Measurements from ENCODE around the gene AP4S1.

DNA sequence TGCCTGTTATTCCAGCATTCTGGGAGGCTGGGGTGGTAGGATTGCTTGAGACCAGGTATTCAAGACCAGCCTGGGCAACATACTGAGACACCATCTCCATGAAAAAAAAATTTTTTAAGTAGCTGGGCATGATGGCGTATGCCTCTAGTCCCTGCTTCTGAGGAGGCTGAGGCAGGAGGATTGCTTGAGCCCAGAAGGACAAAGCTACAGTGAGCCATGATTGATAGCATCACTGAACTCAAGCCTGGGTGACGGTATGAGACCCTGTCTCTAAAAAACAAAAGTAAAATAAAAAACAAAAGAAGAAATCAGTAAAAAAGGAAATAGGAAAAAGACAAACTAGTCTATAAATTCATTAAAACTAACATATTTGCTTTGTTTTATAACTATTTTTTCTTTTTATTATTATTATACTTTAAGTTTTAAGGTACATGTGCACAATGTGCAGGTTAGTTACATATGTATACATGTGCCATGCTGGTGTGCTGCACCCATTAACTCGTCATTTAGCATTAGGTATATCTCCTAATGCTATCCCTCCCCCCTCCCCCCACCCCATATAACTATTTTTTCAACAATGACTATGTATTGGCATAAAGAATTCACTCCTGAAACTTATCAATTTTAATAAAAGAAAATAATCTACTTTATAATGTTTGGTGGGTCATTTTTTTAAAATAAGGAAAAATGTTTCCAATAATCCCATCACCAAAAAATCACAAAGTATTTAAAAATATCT lies 15.4 kb upstream of the AP4S1 start:
- TF ChIP-seq, protein P1, sequence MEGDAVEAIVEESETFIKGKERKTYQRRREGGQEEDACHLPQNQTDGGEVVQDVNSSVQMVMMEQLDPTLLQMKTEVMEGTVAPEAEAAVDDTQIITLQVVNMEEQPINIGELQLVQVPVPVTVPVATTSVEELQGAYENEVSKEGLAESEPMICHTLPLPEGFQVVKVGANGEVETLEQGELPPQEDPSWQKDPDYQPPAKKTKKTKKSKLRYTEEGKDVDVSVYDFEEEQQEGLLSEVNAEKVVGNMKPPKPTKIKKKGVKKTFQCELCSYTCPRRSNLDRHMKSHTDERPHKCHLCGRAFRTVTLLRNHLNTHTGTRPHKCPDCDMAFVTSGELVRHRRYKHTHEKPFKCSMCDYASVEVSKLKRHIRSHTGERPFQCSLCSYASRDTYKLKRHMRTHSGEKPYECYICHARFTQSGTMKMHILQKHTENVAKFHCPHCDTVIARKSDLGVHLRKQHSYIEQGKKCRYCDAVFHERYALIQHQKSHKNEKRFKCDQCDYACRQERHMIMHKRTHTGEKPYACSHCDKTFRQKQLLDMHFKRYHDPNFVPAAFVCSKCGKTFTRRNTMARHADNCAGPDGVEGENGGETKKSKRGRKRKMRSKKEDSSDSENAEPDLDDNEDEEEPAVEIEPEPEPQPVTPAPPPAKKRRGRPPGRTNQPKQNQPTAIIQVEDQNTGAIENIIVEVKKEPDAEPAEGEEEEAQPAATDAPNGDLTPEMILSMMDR (IDR thresholded peaks at IDR 0.05), result no peak
- no peak for TF ChIP-seq POLR2A (IDR thresholded peaks at IDR 0.05)
